ENCODE results near the gene B4GALNT1.

GRCh38 chr12:57613427-57614109, 19.4 kb downstream of the B4GALNT1 start:
- TF ChIP-seq CTCF (IDR thresholded peaks at IDR 0.05 in 2 of 3, conservative IDR thresholded peaks at IDR 0.05 in 1 of 3; ENCODE audit: borderline replicate concordance in 1 of 3, insufficient read depth in 1 of 3, low read depth in 2 of 3, low read length in 2 of 3) = no peak
- TF ChIP-seq ATF3 (IDR thresholded peaks at IDR 0.05) = no peak
- TF ChIP-seq EZH2 (IDR thresholded peaks at IDR 0.05) = no peak
- TF ChIP-seq EZH2phosphoT487 (IDR thresholded peaks at IDR 0.05; ENCODE audit: borderline replicate concordance) = no peak
- no peak for TF ChIP-seq POLR2A (IDR thresholded peaks at IDR 0.05; ENCODE audit: borderline replicate concordance, extremely low read depth, insufficient read depth, insufficient read length)
- TF ChIP-seq SIN3A (IDR thresholded peaks at IDR 0.05; ENCODE audit: low read depth) = no peak
- no peak for TF ChIP-seq YY1 (IDR thresholded peaks at IDR 0.05; ENCODE audit: extremely low read depth, insufficient replicate concordance, low read depth, low read length)
- no peak for TF ChIP-seq MAX (IDR thresholded peaks at IDR 0.05)
- no peak for TF ChIP-seq FOSL1 (IDR thresholded peaks at IDR 0.05; ENCODE audit: low read depth)
- TF ChIP-seq ZNF274 (IDR thresholded peaks at IDR 0.05; ENCODE audit: low read depth, low read length) = no peak
- TF ChIP-seq CEBPB (IDR thresholded peaks at IDR 0.05; ENCODE audit: low read depth) = no peak
- TF ChIP-seq ZBTB33 (IDR thresholded peaks at IDR 0.05; ENCODE audit: extremely low read depth, insufficient replicate concordance, low read length) = no peak
- no peak for TF ChIP-seq TCF7L2 (IDR thresholded peaks at IDR 0.05; ENCODE audit: borderline replicate concordance, extremely low read depth, insufficient read depth, insufficient read length)
- TF ChIP-seq POLR2AphosphoS5 (IDR thresholded peaks at IDR 0.05; ENCODE audit: low read depth, low read length) = no peak

Measured in HCT116 (cell line).